Measurements from ENCODE around the gene RESF1.
"Not testable (repeated sequence)": the region's sequence is repeated elsewhere in the genome, so short reads cannot be mapped to it uniquely, and the experiment has no call there.

Gene RESF1, protein sequence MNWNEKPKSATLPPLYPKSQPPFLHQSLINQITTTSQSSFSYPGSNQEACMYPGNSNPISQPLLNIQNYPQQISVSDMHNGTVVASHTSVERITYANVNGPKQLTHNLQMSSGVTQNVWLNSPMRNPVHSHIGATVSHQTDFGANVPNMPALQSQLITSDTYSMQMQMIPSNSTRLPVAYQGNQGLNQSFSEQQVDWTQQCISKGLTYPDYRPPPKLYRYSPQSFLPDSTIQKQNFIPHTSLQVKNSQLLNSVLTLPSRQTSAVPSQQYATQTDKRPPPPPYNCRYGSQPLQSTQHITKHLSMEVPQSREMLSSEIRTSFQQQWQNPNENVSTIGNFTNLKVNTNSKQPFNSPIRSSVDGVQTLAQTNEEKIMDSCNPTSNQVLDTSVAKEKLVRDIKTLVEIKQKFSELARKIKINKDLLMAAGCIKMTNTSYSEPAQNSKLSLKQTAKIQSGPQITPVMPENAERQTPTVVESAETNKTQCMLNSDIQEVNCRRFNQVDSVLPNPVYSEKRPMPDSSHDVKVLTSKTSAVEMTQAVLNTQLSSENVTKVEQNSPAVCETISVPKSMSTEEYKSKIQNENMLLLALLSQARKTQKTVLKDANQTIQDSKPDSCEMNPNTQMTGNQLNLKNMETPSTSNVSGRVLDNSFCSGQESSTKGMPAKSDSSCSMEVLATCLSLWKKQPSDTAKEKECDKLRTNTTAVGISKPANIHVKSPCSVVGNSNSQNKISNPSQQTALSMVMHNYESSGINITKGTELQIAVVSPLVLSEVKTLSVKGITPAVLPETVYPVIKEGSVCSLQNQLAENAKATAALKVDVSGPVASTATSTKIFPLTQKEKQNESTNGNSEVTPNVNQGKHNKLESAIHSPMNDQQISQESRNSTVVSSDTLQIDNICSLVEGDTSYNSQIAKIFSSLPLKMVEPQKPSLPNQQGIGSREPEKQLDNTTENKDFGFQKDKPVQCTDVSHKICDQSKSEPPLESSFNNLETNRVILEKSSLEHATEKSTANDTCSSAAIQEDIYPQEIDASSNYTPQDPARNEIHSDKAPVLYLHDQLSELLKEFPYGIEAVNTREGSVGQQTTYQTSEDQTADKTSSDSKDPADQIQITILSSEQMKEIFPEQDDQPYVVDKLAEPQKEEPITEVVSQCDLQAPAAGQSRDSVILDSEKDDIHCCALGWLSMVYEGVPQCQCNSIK (N-terminal part only)

DNA sequence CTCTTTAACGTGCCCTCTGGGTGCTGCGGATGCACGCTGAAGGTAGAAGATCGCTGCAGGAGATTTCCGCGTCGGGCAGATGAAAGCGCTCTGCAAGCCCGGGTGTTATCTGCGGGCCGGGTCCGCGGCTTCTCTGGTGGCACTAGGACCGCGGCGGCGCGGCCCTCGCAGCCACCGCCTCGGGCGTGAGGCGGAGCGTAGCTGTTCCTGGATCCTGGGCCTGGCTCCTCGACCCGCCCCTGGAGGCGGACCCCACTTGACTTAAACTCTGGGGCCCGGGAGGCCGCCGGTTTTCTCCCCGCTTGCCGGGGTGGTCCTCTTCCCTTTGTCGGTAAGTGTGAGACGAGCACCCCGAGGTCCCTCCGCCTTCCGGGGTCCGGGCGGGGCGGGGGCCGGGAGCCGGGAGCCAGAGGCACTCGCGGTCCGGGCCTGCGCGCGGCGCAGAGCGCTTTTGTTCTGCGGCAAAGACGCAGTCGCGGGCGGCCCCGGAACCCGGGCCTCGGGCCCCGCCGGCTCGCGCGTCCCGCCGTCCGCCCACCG is at the start of gene RESF1:
TSS of gene RESF1 (plus strand) at position 255 of the 540 bp plus-strand sequence. CDS start 21,541 bp downstream, outside the sequence.
- peak; percentile 90 for DNase-seq (ENCODE audit: low spot score)

DNA sequence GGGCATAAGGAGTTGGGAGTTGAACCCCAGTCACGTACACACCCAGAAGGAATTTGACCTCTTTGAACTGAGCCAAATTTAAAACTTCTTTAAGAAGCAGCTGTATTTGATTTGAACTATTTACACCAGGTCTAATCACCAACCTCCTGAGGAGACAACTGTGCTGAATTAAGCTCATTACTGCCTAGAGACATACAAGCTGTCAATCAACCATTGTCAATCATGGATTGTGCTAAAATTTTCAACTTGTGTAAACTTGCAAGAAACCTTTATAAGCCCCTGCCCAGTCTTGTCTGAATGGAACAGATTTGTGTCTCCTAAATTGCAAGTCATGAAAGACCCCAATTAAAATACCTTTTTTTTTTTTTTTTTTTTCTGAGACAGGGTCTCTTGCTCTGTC is 44.3 kb upstream of the RESF1 start:
- no peak for DNase-seq (ENCODE audit: low spot score)

DNA sequence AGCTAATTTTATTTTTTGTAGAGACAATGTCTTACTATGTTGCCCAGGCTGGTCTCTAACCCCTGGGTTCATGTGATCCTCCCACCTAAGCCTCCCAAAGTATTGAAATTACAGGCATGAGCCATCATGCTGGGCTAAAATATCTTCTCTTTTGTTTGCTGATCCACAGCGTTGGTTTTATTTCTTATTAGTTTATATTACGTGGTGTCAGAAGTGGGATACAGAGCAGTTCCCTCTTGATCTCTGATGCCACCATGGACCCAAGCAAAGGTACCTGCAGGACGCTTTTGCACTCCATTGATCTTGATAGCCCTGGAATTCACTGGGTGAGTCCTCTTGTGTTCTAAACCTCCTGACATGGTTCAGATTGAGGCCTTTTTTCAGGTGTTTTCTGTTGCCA is 43.8 kb upstream of the RESF1 start:
- no peak for DNase-seq (ENCODE audit: low spot score)

DNA sequence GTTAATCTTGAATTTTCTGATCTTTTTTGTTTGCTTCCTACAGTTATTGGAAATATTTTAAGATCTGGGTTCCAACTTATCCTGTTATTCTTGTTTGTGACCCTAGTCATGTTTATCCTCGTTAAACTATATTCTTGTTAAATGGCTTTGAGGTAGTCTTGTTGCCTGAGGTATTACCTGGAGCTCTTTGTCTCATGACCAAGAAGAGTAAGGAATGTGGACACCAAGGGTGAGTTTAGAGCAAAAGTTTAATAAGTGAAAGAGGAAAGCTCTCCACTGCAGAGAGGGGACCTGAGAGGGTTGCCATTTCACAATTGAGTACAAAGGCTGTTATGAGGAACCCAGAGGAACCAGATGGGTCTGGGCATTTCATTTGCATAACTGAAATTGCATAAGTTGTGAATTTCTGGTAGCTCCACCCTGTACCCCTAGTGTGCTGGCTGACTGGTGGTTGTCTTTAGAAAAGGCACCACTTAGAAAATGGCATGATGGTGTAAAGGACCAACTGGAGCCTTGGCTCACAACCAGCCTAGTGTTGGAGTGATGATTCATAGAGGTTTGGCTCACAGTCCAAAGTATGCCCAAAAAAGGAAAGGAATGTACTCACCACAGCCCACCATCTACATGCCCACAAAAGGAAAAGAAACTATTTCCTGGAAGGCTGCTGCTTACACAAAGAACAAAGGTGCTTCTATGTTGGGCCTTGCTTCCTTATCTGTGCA is 36.7 kb upstream of the RESF1 start:
- no peak for DNase-seq (ENCODE audit: low spot score)

DNA sequence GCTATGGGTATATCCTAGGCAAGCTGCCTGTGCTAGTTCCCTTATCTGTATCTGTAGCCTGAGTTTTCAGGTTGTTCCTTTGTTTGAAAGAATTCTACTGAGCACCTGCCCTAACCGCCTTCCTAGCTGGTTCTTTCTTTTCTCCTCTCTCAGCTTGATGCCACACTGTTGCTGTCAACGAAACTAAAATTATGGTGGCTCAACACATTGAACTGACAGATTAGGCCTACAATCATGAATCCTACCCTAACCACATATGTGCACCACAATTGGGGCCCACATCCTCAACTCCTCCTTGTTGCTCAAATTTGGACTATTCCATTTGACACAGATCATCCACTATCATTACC is 36.2 kb upstream of the RESF1 start:
- no peak for DNase-seq (ENCODE audit: low spot score)

DNA sequence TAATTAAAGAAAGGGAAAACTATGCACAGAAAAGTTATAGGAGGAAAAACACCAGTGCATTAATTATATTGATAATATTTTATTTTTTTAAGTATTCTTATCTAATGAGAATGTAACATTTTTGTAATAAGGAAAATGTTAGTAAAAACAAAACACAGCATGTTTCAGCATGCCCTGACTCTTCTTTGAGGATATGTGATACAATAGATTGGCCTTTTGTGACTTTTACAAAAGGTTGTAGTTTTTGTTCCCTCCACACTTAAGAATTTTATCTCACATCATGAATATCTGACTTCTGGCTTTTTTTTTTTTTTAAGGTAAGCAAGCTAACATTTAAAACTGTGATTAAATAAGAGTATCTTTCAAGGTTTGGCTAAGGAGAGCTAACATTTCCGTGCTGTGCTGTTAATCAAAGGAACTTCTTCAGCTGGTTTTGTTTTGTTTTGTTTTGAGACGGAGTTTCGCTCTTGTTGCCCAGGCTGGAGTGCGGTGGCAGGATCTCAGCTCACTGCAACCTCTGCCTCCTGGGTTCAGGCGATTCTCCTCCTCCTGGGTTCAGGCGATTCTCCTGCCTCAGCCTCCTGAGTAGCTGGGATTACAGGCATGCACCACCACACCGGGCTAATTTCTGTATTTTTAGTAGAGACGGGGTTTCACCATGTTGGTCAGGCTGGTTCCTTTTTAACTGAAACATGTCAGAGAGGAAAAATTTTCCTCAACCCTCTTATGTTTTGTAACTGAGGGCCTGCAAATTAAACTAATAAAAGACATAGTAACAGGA is 30.8 kb upstream of the RESF1 start:
- peak; percentile 55 for DNase-seq (ENCODE audit: low spot score)

DNA sequence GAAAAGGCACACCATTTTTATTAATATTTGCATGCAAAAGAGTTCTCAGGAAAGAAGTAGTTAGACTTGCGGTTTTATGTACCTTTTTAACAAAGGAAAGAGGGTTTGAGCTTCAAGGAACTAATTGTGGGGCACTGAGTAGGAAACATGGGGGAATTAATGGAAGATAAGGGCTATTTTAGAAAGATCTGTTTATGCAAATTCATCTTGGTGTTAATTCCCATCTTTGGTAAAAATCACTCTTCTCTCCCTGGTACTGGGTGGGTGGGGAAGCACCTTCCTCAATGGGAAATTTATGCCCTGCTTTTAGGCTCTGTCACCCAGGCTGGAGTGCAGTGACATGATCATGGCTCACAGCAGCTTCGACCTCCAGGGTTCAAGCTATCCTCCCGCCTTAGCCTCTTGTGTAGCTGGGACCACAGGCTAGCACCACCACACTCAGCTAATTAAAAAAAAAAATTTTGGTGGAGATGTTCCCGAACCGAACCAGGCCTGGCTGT is 30.1 kb upstream of the RESF1 start:
- peak; percentile 34 for DNase-seq (ENCODE audit: low spot score)

DNA sequence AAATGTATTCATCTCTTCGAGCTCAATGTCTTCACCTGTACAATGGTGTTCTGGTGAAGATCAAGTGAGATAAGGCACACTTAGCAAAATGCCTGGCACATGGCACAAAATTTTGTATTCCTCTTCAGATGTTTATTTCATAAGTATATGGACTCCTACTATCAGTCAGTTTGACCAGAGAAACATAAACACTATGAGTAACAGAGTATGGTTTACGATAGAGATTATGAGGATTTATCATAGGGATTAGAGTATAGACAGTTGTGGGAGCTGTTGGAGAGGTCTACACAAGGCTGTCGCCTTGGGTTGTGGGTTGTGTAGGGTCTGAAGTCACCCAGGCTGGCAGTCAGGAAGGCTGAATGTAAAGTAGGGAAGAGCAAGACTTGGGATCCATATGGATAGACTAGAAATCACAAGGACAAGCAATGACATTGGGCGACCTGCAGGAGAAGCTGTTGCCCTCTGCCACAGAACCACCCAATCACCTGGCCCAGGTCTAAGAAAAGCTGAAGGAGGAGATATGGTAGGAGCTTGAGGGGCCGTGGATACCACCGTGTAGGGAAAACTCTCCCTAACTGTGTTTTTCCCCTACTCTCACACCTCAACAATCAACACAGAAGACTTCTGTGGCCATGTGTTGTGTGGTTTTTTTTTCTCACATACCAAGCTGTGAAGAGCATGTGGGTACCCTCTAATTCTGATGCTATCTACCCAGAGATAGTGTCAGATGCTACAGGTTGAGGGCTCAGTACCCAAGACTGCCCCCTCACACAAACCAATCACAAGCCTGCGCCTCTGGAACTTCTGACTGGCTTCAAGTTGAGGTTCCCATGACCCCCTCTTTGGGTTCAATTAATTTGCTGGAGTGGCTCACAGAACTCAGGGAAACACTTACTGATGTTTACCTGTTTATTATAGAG is 27.2 kb upstream of the RESF1 start:
- DNase-seq (ENCODE audit: low spot score) = peak; percentile 32

DNA sequence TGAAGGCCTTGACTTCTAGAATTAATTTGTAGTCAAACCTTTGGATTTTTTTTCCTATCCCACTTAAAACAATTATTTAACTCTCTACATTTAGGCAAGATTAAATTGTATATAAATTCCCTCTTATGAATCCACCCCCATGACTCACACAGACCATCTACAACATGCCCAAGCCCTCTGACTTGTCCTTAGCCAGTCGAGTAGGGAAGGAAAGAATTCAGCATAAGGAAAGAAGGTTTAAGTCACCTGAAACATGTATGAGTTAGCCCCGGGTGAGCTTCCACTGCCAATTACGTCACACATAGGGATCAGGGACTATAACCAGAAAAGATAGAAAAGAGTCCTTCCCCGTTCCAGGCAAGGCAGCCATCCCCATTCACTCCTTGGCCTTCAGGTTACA is 14.9 kb upstream of the RESF1 start:
- DNase-seq (ENCODE audit: low spot score) = no peak

DNA sequence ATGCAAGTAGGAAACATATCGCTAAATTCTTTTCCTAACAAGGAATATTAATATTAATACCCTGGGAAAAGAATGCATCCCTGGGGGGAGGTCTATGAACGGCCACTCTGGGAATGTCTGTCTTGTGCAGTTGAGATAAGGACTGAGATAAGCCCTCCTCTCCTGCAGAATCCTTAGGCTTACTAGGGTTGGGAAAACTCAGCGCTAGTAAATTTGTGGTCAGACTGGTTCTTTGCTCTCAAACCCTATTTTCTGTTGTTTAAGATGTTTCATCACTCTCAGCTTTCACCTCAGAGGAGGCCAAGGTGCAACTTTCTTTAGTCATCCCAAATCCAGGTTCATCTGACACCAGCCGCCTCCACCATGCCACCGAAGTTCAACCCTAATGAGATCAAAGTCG is 11.2 kb upstream of the RESF1 start:
- no peak for DNase-seq (ENCODE audit: low spot score)

DNA sequence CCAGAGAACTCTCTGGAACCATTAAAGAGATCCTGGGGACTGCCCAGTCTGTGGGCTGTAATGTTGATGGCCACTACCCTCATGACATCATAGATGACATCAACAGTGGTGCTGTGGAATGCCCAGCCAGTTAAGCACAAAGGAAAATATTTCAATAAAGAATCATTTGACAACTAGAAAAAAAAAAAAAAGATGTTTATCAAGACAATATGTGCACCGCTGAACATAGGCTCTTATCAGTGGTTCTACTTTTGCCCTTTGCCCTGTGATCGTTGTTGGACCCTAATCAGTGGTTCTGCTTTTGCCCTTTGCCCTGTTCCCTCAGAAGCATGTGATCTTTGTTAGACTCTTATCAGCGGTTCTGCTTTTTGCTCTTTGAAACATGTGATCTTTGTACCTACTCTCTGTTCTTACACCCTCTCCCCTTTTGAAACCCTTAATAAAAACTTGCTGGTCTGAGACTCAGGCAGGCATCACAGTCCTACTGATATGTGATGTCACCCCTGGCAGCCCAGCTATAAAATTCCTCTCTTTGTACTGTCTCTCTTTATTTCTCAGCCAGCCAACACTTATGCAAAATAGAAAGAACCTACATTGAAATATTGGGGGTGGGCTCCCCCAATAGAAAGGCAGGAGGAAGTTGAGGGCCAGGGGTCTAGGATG is 10.4 kb upstream of the RESF1 start:
- not testable (repeated sequence) for DNase-seq (ENCODE audit: low spot score)

DNA sequence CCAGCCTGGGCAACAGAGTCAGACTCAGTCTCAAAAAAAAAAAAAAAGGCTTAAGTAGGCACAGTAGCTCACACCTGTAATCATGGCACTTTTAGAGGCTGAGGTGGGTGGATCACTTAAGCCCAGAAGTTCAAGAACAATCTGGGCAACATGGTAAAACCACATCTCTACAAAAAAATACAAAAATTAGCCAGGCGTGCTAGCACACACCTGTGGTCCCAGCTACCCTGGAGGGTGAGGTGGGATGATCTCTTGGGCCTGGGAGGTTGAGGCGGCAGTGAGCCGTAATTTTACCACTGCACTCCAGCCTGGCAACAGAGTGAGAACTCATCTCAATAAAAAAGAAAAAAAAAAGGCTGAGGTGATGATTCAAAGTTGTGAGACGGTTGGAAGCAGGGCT is 9.1 kb upstream of the RESF1 start:
- no peak for DNase-seq (ENCODE audit: low spot score)

DNA sequence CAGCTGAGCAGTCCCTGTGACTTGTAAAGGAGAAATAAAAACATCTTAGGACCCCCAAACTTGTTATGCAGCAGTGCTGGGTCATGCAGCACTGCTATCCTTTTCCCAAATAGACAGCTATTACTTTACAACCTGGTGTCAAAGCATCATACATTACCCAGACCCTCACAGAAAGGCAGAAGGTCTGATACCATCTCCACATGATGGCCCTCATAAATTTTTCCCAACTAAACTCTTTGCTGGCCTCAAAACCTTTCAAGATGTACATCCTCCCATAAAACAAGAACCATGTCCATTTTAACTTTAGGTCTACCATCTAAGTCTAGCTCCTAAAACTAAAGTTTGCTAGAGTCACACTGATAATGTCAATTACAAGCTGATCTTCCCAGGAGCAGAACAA is 8.7 kb upstream of the RESF1 start:
- no peak for DNase-seq (ENCODE audit: low spot score)

DNA sequence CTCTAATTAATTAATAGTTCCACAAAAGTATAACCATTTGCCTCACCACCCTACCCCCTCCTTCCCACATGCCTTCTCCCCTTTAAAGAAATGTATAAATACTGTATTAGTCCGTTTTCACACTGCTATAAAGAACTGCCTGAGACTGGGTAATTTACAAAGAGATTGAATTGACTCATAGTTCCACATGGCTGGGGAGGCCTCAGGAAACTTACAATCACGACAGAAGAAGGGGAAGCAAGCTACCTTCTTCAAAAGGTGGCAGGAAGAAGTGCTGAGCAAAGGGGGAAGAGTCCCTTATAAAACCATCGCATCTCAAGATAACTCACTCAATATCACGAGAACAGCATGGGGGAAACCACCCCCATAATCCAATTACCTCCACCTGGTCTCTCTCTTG is 8.2 kb upstream of the RESF1 start:
- DNase-seq (ENCODE audit: low spot score) = no peak

DNA sequence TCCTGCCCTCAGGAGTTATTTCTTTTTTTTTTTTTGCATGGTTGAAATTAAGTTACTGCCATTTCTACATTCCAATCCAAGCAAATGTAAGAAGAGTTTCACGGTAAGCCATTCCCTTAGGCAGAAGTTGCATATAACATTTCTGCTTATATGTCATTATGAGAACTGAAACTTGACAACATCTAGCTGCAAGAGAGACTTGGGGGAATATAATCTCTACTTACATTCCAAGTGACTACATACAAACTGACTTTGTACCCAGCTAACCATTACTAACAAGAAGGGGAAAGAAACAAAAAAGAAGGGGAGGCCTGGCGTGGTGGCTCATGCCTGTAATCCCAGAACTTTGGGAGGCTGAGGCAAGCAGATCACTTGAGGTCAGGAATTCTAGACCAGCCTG is 7.3 kb upstream of the RESF1 start:
- DNase-seq (ENCODE audit: low spot score) = no peak

DNA sequence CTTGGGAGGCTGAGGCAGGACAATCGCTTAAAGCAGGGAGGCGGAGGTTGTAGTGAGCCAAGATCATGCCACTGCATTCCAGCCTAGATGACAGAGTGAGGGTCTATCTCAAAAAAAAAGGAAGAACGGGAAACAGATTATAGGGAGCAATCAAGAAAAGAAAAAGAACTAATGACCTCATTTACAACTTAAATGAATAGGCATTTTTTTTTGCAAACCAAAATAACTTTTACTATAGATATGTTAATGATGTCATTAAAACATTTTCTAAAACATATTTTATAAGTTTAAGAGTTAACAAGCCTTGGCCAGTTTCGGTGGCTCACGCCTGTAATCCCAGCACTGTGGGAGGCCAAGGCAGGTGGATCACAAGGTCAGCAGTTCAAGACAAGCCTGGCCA is 6.8 kb upstream of the RESF1 start:
- DNase-seq (ENCODE audit: low spot score) = no peak

DNA sequence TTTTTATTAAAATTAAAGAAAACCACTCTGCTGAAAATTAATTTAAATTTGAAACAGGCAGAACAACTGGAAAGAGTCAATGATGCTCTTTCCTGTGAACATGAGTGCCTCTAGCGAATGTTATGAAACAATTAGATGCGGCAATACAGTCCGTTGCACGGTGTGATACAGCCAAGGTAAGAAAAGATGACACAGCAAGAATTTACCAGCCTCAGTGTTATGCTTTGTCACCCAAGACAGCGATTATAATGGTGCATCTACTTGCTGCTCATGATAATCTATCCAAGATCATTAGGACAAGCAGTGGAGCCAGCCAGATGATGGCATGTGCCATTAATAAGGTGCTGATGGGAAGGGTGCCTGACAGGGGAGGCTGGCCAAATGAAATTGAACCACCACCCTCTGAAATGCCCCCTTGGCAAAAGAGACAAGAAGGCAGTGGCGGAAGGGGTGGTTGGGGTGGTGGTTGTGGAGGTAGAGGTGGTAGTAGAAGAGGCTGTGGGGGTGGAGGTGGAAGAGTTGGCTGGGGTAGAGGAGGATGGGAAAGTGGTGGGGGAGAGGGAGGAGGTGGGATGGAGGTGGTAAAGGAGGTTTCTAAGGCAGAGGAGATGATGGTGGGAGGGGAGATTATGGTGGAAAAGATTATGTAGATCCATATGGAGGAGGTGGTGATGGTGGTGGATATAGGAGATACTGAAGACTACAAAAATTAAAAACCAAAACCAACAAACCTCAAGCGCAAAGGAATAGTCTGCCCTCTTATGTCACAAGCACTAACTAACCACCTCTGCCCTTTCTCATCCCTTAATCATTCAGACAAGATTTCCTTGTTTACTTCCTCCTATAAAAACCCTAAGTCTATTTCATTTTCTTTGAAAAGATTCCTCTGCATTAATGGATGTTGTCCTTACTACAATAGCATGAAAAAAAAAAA is 4.0 kb upstream of the RESF1 start:
- no peak for DNase-seq (ENCODE audit: low spot score)

Measured in CD4-positive, alpha-beta T cell treated with Interleukin-2 at 100 ng/mL for 4 hours (primary cell).